Astrocyte of the cerebellum (primary cell): ENCODE results near the gene SLC47A2.

Experiments
- DNase-seq: peaks from one replicate; pipeline ENCODE4 v3.0.0-alpha.2; 2011; ENCODE audit warnings: low read depth
- H3K4me3 ChIP-seq: 2 replicates; pipeline ENCODE4 v1.5.1; 2011; ENCODE audit warnings: mild to moderate bottlenecking, low read depth, low read length, moderate library complexity
- in situ Hi-C: cut with HindIII; loops from 2 replicates; pipeline ENCODE4 v1.10.0; 2017; ENCODE audit warnings: low sequenced_read_pairs
- TF ChIP-seq, protein P1 (sequence below): IDR thresholded peaks from 2 replicates; pipeline ENCODE4 v1.5.1; 2012; ENCODE audit warnings: low read length, low read depth, moderate library complexity, mild to moderate bottlenecking; ENCODE audit errors: missing control alignments

The SLC47A2 gene

DNA sequence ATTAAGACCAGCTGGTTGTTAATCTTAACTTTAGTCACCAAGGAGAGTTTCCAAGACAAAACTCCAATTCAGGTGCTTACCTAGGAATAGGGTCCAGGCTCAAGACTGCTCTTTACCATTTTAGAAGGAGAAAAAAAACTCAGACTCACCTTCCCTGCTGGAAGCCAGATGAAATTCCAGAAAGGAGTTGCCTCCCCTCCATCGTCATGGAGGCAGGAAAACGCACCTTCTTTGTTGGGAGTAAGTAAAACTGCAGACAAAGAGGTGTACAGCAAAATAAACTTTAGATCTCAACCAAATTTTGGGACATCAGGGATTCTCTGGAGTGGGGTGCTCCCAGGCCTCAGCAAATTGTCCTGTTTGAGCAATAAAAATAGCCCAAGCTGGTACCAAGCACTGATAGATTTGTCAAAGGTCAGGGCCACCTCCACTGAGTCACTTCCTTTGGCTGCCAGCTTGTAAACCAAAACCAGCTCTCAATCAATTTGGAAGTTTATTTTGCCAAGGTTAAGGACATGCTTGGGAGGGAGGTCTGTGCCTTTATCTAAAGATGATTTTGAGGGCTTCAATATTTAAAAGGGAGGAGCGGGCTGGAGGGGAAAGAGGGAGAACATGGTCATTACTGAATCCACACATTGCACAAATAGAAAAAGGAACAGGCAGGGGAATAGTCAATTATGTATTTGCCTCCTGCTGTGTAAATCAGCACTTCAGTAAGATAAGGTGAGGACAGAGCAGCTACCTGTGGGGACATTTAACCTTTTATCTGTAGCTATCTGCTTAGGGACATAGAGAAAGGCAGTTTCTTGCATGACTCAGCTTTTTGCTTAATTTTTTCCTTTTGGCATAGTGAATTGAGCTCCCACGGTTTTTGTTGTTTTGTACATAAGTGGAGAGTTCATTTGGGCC, 69.3 kb downstream of the SLC47A2 start:
- TF ChIP-seq, protein P1, sequence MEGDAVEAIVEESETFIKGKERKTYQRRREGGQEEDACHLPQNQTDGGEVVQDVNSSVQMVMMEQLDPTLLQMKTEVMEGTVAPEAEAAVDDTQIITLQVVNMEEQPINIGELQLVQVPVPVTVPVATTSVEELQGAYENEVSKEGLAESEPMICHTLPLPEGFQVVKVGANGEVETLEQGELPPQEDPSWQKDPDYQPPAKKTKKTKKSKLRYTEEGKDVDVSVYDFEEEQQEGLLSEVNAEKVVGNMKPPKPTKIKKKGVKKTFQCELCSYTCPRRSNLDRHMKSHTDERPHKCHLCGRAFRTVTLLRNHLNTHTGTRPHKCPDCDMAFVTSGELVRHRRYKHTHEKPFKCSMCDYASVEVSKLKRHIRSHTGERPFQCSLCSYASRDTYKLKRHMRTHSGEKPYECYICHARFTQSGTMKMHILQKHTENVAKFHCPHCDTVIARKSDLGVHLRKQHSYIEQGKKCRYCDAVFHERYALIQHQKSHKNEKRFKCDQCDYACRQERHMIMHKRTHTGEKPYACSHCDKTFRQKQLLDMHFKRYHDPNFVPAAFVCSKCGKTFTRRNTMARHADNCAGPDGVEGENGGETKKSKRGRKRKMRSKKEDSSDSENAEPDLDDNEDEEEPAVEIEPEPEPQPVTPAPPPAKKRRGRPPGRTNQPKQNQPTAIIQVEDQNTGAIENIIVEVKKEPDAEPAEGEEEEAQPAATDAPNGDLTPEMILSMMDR, result no peak
- DNase-seq, result no peak
- H3K4me3 ChIP-seq, result no peak overlapping the region
- in situ Hi-C loops, result no loop called here

DNA sequence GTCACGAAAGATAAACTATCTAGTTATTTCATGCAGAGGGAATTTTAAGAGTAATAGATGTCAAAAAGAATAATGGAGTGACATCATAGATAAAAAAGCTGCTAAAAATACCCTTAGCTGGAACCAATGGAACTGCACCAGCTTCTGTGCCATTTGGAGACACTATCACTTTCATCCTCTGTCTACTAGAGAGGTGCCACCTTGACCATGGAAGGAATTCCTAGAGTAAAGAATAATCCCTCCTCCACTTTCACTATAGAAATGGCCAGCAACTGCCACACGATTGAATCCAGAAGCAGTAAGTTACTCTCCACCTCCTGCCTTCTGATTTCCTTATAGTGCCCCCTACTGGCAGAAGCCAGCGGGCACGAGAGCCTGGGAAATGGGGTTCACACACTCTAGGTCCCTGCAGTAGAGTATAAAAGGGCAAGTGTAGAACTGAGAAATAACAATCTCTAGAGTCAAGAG, 70.6 kb downstream of the SLC47A2 start:
- no peak for DNase-seq
- no peak overlapping the region for H3K4me3 ChIP-seq
- TF ChIP-seq, protein P1, result peak; percentile 34
- in situ Hi-C loops, result no loop called here

DNA sequence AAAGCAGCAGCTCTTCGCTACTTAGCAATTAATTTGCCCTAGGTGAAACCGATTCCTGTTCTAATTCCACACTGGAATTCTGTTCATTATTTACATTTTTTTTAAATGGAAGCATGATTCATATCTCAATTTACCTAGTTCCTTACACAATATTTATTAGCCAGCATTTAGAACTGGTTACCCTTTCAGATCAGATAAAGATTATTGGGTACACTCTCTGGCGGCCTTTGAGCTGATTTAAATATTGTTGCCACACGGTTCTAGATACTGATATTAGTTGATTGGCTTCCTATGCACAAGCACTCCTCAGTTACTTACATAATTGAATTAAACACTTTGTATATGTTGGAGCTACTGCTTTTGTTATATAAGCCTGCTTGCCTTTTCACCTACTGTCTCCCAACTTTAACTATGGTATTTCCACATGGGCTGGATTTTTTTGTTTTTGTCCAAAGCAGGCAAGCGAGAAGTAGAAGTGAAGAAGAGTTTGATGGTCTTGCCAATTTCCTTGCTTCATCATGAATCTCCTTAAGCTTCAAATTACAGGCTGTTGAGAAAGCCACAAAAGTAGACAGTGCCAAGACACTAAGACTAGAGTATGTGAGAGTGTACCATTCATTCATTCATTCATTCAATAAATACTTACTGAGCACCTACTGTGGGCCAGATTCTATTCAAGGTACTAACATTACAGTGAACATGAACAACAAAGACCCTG, 71.7 kb downstream of the SLC47A2 start:
- no peak overlapping the region for H3K4me3 ChIP-seq
- no peak for DNase-seq
- in situ Hi-C loops, result no loop called here
- TF ChIP-seq, protein P1, result no peak

DNA sequence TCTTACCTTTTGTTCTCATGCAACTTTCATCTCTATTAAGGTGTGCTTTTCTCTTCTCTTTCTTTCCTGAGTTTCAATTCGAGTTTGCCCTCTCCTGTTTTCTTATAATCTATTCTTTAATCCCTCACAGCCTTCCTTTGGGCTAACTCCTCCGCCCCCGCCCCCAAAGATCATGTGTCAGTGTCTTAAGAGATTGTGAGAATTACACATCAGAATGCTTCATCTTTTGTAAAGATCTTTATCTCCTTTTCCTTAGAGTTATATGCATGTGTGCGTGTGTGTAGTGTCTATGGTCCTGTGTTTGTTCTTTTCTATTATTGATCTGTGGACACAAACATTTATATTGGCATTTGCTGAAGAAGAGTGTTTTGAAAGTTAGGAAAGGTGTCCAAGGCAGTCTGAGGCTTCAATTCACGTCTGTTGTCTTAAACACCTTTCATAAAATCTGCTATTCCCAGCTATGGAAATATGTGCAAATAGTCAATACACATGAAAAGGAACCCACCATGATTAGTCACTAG, 74.0 kb downstream of the SLC47A2 start:
- TF ChIP-seq, protein P1, result no peak
- H3K4me3 ChIP-seq, result no peak overlapping the region
- in situ Hi-C loops, result no loop called here
- no peak for DNase-seq

DNA sequence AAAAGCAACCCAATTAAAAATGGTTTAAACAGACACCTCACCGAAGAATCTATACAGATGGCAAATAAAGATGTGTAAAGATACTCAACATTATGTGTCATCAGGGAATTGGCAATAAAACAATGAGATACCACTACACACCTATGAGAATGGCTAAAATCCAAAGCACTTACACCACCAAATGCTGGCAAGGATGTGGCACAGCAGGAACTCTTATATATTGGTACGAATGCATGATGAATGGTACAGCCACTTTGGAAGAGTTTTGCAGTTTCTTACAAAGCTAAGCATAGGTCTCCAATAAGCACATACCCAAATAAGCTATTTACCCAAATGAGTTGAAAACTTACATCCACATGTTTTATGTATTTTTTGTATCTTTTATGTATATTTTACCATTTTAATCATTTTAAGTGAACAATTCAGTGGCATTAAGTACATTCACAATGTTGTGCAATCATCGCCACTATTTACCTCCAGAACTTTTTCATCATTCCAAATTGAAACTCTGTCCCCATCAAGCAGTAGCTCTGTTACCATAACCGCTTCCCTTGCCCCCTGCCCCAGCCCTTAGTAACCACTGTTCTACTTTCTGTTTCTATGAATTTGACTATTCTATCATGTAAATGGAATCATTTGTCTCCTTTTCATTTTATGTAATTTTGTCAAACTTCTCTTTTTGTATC, 74.6 kb downstream of the SLC47A2 start:
- TF ChIP-seq, protein P1, result no peak
- in situ Hi-C loops, result no loop called here

DNA sequence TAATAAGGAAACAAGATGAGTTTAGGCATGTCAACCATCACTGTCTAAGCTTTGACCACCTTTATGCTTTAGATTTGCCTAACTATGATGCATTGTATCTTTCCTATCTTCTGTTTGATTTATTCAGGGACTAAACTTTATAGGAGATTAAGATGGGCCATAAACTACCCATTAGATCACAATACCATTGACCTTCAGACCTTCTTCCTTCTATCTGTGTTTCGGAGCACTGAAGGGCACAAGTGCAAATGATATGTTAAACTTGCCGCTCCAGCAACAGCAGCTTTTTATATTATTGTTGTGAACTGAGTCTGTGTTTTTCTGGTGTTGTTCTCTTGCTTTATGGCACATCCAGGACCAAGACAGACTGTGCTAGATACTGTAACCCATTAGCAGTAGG, 84.5 kb downstream of the SLC47A2 start:
- no peak for DNase-seq
- H3K4me3 ChIP-seq, result no peak overlapping the region
- TF ChIP-seq, protein P1, result no peak
- in situ Hi-C loops, result no loop called here

More for the DNA sequence above, 74.6 kb downstream of the SLC47A2 start:
- no peak overlapping the region for H3K4me3 ChIP-seq
- DNase-seq, result no peak
